GM21786 (cell line): ENCODE measurements around the gene COPZ1.
A peak's percentile ranks its signal among the peaks of the same experiment; 100 is the strongest.

Experiments used
- ATAC-seq: cut with Tn5 transposase; IDR thresholded peaks from one replicate; pipeline ENCODE4 v1.9.1; 2021; ENCODE audit not compliant: unreplicated experiment

The COPZ1 gene

DNA sequence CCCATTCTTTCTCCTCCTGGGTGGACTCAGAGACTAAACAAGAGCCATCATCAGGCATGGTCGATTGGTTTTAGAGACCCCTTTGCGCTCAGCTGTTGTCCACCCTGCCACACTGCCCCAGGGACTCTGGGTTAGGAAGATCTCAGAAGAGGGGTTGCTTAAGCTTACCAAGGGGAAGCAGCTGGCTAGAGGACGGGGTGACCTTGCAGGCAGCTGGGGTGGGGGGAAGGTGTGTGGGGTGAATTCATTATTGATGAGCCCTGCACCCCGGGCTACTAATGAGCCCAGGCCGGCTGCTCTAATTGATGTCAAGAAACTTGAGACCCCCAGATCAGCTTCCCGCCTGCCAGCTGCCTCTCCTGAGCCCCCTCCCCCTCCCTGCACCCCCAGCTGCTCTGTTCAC, 68.3 kb downstream of the COPZ1 start:
- ATAC-seq, result no peak

GRCh38 chr12:54393743-54394142, 68.8 kb downstream of the COPZ1 start:
- ATAC-seq, result no peak

GRCh38 chr12:54394281-54394719, 69.4 kb downstream of the COPZ1 start:
- ATAC-seq, result no peak

- ATAC-seq, result no peak
Measured at GRCh38 chr12:54394986-54395385, 70.1 kb downstream of the COPZ1 start.

DNA sequence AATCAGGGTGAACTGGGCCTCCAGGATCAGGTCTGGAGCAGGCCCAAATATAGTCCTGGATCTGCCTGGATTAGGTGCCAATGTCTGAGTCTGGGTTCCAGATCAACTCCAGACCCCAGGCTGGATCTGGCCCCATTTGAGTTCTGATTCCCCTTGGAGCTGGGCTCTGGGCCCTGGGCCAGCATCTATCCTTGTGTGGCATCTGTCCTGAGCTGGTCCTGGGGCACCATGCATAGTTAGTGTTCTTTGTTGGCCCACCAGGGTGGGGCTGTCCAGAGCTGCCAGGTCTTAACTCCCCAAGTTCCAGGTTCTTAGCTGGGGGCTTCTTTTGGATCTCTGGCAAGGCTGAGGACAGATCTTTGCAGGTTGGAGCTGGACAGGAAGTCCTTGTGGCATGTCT, 70.6 kb downstream of the COPZ1 start:
- ATAC-seq, result no peak

- ATAC-seq, result no peak
Measured at GRCh38 chr12:54397157-54397556, 72.2 kb downstream of the COPZ1 start.

DNA sequence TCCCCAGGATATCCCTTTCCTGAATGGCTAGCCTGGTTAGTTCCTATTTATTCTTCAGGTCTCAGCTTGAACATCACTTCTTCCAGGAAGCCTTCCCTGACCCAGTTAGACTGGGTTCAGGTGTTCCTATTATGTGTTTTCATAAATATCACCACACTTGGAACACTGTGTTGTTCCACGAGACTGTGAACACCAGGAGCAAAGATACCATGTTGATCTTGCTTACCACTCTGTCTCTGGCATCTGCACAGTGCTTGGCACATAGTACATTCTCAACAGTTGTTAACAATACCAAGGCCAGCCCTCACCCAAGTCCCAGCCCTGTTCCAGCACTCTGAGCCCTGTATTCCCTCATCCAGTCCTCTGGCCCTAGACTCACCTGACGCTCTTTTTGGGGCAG, 73.3 kb downstream of the COPZ1 start:
- ATAC-seq, result no peak

GRCh38 chr12:54398995-54399793, 74.3 kb downstream of the COPZ1 start:
- ATAC-seq, result peak; percentile 77

GRCh38 chr12:54401119-54401518, 76.2 kb downstream of the COPZ1 start:
- no peak for ATAC-seq
